Activated CD8-positive, alpha-beta memory T cell treated with anti-CD3 and anti-CD28 coated beads for 1 hour (primary cell): ENCODE results near the gene TMPRSS2.
"Not testable (repeated sequence)": the region's sequence is repeated elsewhere in the genome, so short reads cannot be mapped to it uniquely, and the experiment has no call there.

Experiments used
- DNase-seq, 2 donors: peaks; one replicate each; pipeline ENCODE4 v3.0.0-alpha.2; 2020; ENCODE audit warnings: low read depth in 1 of 2; ENCODE audit errors: extremely low read depth in 1 of 2

TMPRSS2 gene

GRCh38 chr21:41428311-41428710 lies 79.6 kb downstream of the TMPRSS2 start:
- DNase-seq = no peak

GRCh38 chr21:41427556-41427955 lies 80.4 kb downstream of the TMPRSS2 start:
- no peak for DNase-seq

DNA sequence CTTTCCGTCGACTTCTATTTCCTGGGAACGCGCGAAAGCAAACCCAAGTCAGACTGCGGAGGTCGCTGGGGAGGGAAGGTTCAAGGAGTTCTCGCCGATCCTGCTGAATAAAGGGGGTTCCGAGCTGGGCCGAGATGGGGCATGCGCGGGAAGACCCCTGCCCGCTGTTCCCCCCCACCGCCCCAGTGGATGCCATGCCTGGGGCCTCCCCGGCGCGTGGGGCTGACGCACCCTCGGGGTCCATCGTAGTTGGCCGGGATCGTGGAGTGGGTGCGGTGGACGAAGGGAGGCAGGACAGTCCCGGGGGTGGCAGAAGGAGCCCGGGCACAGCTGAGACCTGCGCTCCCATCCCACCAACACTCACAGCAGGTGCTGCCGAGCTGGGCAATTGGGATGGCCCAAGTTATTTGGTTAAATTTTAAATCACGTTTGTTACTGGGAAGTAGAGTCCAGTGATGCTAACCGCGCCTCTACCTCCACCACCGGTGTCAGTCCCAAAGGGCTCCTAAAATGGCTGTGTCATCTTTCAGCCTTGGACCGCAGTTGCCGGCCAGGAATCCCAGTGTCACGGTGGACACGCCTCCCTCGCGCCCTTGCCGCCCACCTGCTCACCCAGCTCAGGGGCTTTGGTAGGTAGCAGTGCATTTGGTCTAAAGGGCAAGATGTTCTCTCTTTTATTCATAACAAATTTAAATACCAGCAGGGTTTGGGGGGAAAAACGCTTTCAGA lies 81.1 kb downstream of the TMPRSS2 start:
- no peak for DNase-seq

- peak; percentile 62 to 93 for DNase-seq
These were observed 81.8 kb downstream of the TMPRSS2 start, which contains the start of gene MX1 for GRCh38 chr21:41425954-41426675. Gene MX1, plus strand, starts transcription at chr21:41426239. Its CDS starts 5,832 bp downstream, at chr21:41432071.

- DNase-seq = no peak
These were observed 82.4 kb downstream of the TMPRSS2 start for GRCh38 chr21:41425588-41425953.

GRCh38 chr21:41423305-41423636 lies 84.7 kb downstream of the TMPRSS2 start:
- not testable (repeated sequence) for DNase-seq

GRCh38 chr21:41422546-41423304 lies 85.2 kb downstream of the TMPRSS2 start:
- DNase-seq = no peak

- not testable (repeated sequence) for DNase-seq
These were observed 87.0 kb downstream of the TMPRSS2 start for GRCh38 chr21:41420998-41421397.

- DNase-seq = peak in 1 of 2 donors; percentile 52
These were observed 87.8 kb downstream of the TMPRSS2 start for GRCh38 chr21:41419921-41420862.

GRCh38 chr21:41418956-41419680 lies 88.8 kb downstream of the TMPRSS2 start:
- no peak for DNase-seq

GRCh38 chr21:41418393-41418792 lies 89.6 kb downstream of the TMPRSS2 start:
- DNase-seq = no peak

- DNase-seq = not testable (repeated sequence)
These were observed 90.5 kb downstream of the TMPRSS2 start for GRCh38 chr21:41417505-41417904.
